C4-2B (cell line): ENCODE data around the gene ZNRF3.

Experiments used
- H3K27ac ChIP-seq: fragments of 450-650 bp; 2 replicates; pipeline ENCODE4 v1.5.1; 2017
- ZFX ChIP-seq: fragments of 450-650 bp; IDR thresholded peaks from 2 replicates; pipeline ENCODE4 v1.6.1; 2017
- TF ChIP-seq, protein P1 (sequence below): fragments of 450-650 bp; conservative IDR thresholded peaks from 2 replicates; pipeline ENCODE4 v1.5.1; 2017; ENCODE audit warnings: mild to moderate bottlenecking

The ZNRF3 gene

GRCh38 chr22:29071261-29072045, 188.1 kb downstream of the ZNRF3 start:
- TF ChIP-seq ZFX = no peak
- TF ChIP-seq, protein P1, sequence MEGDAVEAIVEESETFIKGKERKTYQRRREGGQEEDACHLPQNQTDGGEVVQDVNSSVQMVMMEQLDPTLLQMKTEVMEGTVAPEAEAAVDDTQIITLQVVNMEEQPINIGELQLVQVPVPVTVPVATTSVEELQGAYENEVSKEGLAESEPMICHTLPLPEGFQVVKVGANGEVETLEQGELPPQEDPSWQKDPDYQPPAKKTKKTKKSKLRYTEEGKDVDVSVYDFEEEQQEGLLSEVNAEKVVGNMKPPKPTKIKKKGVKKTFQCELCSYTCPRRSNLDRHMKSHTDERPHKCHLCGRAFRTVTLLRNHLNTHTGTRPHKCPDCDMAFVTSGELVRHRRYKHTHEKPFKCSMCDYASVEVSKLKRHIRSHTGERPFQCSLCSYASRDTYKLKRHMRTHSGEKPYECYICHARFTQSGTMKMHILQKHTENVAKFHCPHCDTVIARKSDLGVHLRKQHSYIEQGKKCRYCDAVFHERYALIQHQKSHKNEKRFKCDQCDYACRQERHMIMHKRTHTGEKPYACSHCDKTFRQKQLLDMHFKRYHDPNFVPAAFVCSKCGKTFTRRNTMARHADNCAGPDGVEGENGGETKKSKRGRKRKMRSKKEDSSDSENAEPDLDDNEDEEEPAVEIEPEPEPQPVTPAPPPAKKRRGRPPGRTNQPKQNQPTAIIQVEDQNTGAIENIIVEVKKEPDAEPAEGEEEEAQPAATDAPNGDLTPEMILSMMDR = no peak
- H3K27ac ChIP-seq = peak overlapping the region; percentile 12; the same call in 1 of the 2 replicates

- no peak for TF ChIP-seq ZFX
- TF ChIP-seq, protein P1 = no peak
Observed at GRCh38 chr22:29072193-29072978, 189.0 kb downstream of the ZNRF3 start.

DNA sequence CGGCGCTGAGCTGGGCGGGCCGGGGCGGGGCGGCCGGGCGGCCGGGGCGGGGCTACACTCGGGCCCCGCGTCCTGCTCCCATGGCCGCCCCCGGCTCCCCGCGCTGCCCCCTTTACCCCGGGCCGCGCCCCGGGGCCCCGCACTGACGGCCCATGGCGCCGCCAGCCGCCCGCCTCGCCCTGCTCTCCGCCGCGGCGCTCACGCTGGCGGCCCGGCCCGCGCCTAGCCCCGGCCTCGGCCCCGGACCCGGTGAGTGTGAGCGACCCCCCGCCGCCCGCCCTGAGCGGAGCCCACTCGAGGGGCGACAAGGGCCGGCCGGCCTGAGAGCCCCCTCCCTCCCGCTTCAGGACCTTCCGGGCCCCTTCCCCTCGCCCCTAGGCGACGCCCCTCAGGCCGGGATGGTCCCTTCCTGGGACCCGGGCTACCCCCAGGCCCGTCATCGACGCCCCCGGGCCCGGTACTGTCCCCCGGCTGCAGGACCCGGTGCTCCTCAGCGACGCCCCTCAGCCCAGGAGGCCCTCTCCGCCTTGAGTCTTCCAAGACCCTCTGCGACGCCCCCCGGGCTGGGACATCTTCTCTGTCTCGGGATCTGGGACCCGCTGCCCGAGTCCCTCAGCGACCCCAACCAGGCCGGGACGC, 189.7 kb downstream of the ZNRF3 start, which contains the start of gene KREMEN1:
Gene KREMEN1, plus strand, starts transcription at position 57 of the 639 bp plus-strand sequence. Its CDS starts 96 bp downstream, at position 153.
- H3K27ac ChIP-seq = peak within 1 kb of the TSS; percentile 64
- TF ChIP-seq, protein P1 = no peak
- no peak for TF ChIP-seq ZFX

More at GRCh38 chr22:29072193-29072978, 189.0 kb downstream of the ZNRF3 start:
- peak overlapping the region; percentile 64; the same call in 1 of the 2 replicates for H3K27ac ChIP-seq

GRCh38 chr22:29073618-29074275, 190.4 kb downstream of the ZNRF3 start:
- peak overlapping the region; percentile 64; the same call in 1 of the 2 replicates for H3K27ac ChIP-seq
- TF ChIP-seq, protein P1 = no peak
- TF ChIP-seq ZFX = no peak

DNA sequence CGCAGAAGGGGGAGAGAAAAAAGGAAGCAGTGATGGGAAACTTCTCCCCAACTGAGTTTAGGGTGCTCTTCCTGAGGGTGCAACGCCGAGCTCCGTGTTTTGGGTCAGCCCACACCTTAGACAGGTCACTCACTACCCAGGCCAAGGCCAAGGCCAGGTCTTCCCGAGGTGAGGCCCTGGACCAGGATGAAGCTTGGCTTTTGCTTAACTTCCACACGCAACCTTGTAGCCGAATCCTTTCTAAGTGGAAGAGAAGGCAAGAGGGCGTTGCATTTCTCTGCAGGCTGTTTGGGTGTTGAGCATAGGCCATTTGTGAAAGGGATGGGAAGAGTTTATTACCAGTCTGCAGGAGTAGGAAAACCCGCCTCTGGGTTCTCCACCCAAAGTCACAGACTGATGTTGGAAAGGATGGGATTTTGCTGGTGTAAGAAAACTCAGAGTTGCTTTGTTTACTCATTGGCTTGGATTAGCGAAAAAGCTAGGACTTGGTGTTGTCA, 191.0 kb downstream of the ZNRF3 start:
- TF ChIP-seq, protein P1 = no peak
- TF ChIP-seq ZFX = no peak
- no peak overlapping the region for H3K27ac ChIP-seq

DNA sequence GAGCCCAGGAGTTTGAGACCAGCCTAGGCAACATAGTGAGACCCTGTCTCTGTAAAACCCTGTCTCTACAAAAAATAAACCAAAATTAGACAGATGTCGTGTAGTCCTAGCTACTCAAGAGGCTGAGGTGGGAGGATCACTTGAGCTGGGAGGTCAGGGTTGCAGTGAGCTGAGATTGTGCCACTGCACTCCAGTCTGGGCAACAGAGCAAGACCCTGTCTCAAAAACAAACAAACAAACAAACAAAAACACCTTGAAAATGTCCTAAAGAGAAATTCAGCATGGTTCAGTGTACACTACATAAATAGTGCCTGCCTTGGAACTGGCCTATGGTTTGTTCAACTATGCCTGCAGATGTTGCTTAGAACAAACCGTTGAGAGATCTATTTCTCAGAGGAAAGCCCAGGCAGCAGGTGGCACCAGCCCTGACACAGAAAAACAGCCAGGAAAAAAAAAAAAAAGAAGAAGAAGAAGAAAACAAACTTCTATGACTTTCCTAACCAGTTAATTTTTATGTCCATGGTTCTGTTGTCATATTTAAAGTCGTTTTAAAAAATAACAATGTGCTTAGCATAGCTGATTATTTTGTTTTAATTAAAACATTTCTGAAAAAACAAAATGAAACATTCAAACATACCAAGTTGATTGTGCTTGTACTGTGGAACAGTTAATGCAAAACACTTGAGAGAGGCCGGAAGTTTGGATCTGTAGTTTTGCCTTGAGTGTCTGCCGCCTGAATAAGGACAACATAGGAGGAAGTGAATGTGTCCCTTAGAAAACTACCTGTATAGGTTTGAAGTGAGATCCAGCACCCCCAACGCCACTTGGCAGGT, 194.9 kb downstream of the ZNRF3 start:
- H3K27ac ChIP-seq = no peak overlapping the region
- no peak for TF ChIP-seq ZFX
- TF ChIP-seq, protein P1 = no peak
